ENCODE results near the gene RCL1.

GRCh38 chr9:4838189-4838546, 45.4 kb downstream of the RCL1 start:
- TF ChIP-seq CTCF (IDR thresholded peaks at IDR 0.05) (no peak), POLR2A (IDR thresholded peaks at IDR 0.05) (no peak), EP300 (IDR thresholded peaks at IDR 0.05) (no peak), POLR2AphosphoS5 (IDR thresholded peaks at IDR 0.05) (no peak)
